Activated CD8-positive, alpha-beta memory T cell treated with anti-CD3 and anti-CD28 coated beads, Interleukin-2, amount 50 U/mL, for 1 hour (primary cell): Measurements from ENCODE around the gene GPS1.
"Not testable (repeated sequence)": the region's sequence is repeated elsewhere in the genome, so short reads cannot be mapped to it uniquely, and the experiment has no call there.

Experiments
- DNase-seq: peaks from one replicate; pipeline ENCODE4 v3.0.0-alpha.2; 2020; ENCODE audit errors: extremely low read depth

Gene GPS1

DNA sequence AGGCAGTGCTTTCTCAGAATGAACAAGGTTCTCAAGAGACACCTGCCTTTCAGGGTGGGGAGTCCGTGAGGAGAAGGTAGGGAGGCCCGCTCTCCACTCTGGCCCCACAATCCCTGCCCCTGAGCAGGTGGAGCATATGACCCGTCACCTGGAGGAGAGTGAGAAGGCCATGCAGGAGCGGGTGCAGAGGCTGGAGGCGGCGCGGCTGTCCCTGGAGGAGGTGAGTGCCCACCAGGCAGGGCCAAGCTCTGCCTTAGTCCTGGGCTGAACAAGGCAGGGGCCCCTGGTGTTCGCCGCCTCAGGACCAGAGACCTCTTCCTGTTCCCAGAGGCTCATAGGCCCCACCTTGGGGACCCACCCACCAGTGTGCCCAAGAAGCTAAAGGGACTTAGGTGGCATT, 22.7 kb upstream of the GPS1 start:
- no peak for DNase-seq

DNA sequence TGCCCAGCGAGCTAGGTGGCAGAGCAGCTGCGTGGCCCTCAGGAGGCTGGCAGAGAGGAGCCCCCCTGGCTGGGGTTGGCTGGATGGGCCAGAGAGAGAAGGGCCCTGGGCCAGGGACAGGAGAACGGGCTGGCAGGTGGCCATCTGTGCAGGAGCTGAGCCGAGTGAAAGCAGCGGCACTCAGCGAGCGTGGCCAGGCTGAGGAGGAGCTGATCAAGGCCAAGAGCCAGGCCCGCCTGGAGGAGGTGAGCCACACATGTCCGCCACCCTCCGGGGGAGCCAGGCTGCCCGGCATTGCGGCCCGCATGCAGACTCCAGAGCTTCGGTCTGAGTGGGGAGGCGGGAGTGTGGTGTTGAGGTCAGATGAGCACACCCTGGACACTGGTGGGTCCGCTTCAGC, 22.3 kb upstream of the GPS1 start:
- no peak for DNase-seq

DNA sequence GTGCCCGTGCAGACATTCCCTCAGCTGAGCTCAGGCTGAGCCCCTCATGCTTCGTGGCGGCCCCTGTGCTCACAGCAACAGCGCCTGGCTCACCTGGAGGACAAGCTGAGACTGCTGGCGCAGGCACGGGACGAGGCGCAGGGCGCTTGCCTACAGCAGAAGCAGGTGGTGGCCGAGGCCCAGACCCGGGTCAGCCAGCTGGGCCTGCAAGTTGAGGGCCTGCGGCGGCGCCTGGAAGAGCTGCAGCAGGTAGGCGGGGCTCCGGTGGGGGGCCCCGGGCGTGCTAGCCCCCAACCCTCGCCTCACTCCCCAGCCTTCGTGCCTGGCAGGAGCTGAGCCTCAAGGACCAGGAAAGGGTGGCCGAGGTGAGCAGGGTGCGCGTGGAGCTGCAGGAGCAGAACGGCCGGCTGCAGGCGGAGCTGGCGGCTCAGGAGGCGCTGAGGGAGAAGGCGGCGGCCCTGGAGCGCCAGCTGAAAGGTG, 21.7 kb upstream of the GPS1 start:
- DNase-seq = no peak

DNA sequence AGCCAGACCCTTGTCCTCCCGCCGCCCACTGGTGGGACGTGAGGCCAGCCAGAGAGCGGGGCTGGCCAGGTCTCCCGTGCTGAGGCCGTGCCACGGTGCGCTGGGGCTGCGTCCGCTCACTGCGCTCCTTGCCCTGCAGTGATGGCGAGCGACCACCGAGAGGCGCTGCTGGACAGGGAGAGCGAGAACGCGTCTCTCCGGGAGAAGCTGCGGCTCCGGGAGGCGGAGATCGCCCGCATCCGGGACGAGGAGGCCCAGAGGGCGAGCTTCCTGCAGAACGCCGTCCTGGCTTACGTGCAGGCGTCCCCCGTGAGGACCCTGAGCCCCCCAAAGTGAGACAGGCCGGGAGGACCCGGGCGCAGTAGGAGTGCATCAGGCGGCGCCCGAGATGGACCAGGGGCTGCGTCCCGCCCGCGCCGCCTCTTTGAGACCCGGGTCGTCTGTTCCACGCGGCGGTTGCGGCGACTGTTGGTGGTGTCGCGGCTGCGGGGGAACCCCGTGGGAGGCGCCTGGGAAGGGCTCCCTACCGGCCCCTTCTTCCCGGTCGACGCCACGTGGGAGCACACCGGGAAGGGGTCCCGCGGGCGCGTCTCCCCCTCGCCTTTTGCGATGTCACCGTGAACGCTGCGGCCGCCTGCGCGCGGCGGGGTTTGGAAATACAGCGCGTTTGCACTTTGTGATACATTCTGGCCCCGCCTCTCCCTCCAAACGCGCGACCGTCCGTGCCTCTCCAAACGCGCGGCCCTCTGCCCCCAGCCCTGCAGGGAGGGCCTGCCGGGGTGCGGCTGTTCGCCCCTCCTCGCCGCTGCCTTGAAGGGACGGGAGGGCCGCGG, 21.0 kb upstream of the GPS1 start:
- no peak for DNase-seq

DNA sequence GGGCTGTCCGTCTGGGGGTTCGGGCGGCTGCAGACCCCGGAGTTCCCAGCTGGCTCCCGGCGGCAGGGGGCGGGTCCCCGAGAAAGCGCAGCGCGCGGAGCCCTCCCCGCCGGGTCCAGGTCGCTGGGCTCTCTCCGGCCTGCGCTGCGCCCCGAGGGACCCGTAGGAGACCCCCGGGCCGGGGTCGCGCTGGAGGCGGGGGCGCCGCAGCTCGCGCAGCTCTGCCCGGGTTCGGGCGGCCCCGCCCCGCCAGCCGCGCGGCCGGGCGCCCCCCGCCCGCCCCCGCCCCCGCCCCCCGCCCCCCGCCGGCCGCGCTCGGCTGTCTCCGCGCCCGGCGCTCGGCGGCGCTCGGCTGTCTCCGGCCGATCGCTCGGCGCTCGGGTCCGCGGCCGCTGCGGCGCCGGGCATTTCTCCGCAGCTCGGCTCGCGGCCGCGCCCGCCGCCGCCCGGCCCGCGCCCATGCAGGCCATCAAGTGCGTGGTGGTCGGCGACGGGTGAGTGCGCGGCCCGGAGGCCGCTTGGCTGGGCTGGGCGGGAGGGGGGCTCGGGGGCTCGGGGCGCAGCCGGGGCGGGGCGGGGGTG, 20.3 kb upstream of the GPS1 start, which contains the start of gene RAC3:
Gene RAC3 (plus strand): TSS at position 376 of the 582 bp plus-strand sequence. CDS start 84 bp downstream, at position 460.
- no peak for DNase-seq

DNA sequence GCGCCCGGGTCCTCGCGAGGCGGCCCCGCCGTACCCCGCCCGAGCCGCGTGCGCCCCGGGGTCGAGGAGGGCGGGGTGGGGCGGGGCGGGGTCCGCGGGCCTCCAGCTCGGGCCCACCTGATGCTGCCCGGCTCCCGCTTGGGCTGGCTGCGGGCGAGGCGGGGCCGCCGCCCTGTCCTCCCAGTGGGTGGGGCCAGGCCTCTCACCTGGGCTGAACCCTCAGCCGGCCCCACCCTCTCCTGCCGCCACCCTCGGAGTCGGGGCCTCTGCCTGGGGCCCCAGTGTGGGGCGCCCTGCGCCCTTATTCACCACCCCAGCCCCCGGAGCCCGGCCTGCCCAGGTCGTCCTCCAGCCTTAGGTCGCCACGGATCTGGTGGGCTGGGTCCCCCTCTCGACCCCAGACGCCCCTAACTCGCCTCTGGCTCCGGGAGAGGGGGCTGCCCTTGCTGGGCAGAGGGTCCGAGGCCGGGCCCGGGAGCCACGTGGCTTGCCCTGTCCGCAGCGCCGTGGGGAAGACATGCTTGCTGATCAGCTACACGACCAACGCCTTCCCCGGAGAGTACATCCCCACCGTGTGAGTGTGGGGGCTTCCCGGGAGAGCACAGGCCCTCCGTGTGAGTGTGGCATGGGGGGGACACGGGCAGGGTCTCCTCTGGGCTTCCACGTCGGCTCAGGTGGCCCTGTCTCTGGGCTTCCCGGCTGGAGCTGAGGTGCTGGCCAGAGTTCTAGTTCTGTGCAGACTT, 19.6 kb upstream of the GPS1 start:
- no peak for DNase-seq

DNA sequence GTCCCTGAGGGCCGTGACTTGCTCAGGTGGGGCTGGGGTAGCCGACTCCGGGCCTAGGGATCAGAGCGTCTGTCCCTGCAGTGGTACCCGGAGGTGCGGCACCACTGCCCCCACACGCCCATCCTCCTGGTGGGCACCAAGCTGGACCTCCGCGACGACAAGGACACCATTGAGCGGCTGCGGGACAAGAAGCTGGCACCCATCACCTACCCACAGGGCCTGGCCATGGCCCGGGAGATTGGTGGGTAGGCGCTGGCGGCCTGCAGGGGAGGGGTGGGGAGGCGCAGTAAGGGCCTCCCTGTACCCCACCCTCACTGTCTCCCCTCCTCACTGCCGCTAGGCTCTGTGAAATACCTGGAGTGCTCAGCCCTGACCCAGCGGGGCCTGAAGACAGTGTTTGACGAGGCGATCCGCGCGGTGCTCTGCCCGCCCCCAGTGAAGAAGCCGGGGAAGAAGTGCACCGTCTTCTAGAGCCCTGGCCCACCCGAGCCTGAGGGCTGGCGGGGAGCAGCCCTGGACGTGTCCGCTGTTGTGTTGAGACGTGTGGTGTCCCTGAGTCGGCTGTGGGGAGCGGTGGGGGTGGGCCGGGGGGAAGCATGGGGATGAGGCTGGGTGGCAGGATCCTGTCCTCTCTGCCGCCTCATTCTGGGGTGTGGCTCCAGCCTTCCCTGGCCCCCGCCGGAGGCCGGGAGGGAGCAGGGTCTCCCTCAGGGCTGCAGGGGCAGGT, 18.2 kb upstream of the GPS1 start:
- DNase-seq = no peak

DNA sequence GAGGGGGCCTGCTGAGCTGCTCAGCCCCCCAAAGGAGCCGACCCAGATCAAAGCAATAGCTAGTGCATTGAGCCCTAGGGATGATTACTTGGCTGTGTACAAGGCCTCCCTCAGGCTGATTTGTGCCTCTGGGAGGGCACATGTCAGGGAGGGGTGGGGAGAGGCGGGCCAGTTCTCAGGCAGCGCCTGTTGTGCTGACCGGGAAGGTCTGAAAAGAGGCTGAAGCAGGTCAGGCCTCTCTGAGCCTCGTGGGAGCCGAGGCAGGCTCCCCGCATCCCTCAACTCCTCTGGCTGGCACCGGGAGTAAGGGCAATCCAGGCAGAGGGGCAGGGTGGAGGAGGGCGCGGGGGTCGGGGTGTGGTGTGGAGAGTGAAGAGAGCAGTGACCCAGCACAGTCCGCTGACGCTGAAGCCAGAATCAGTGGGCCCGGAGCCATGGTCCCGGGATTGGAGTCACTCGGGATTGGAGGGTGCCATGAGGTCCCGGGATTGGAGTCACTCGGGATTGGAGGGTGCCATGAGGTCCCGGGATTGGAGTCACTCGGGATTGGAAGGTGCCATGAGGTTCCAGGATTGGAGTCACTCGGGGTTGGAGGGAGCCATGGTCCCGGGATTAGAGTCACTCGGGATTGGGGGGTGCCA, 17.2 kb upstream of the GPS1 start:
- DNase-seq = no peak

DNA sequence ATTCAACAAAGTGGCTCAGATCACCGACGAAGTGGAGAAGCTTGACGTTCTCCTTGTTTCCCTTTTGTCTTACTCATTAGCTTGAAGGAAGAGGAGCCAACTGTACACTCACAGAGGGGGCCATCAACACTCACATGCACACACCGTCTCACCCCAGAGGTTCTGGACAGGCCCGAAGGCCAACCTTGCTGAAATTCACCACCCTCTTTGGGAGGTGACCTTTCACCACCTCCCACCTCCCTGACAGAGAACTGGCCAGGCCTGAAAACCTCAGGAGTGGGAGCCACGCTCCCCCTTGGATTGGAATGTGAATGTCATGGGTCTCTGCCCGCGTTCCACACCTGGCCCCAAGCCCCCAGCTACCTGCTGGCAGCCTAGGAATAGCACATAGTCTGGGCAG, 16.2 kb upstream of the GPS1 start:
- no peak for DNase-seq

DNA sequence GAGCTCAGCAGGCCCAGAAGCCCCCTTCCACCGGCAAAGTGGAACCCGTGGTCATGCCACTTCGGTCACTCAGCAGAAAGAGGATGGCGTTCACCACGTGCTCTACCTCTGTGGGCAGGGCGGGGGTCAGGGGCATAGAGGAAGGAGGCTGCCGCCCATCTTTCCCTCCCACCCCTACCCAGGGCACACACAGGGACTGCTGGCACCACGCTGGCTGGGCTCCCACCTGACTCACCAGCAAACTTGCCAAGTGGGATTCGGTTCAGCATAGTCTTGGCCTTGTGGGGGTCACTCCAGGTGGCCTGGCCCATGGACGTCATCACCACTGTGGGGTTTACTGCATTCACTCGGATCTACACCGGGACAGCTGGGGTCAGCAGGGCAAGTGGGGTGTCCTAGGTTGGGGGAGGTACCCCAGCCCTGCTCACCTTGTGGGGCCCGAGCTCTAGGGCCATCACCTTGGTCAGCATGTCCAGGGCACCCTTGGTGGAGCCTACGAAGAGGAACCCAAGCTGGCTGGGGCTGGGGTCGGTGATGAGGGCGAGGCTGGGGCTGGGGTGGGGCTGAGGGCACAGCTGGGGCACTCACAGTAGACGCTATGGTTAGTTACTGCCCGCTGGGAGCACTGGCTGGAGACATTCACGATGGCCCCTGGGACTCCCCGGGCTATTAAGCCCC, 15.6 kb upstream of the GPS1 start:
- no peak for DNase-seq

DNA sequence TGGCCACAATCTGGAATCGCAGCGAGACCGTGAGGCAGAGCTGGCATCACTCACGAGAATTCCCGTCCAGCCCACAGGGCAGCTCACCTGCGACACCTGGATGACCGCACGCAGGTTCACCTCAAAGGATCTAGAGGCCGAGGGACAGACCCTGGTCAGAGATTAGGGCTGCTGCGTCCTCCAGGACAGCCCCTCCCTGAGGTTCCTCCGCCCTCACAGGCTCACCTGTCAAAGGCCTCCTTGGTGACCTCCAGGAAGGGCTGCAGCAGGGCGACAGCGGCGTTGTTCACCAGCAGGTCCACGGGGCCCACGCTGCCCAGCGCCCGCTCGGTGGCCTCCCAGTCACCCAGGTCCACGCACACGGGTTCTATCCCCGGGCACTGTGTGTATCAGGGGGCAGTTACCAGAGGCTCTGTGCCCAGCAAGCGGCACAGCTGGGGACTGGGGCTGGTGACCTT, 15.0 kb upstream of the GPS1 start:
- DNase-seq = no peak

DNA sequence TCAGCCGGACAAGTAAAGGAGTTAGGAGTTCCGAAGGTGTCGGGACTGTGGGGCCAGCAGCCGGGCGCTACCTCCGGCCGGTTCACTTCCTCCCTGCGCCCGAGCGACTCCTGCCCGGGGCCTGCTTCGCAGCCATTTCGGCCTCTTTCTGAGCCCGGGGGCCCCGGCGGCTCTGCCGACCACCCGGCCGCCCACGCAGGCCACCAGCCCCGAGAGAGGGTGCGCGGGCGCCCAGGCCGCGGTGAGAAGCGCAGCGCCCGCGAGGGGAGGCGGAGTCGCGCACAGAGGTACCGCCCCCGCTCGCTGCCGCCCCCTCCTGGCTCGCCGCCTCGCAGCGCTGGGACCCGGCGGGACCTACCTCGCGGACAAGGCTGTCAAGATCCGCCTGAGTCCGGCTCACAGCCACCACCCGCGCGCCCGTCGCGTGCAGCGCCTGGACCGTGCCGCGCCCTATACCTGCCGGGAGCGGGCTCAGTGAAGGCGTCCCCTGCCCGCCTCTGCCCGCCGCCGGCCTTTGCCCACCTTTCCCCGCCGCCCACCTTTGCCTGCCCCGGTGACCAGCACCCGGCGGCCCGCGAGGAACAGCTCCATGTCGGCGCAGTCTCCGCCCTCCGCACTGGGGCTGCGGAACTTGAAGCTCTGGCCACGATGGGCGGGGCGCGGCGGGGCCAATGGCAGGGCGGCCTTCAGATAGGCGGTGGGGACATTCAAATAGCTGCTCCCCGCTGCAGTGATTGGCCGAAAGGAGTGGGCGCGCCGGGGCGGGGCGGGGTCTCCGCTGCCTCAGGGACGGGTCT, 14.4 kb upstream of the GPS1 start, which contains the start of gene DCXR:
Gene DCXR (minus strand): TSS at position 606 of the 797 bp plus-strand sequence. CDS start 15 bp downstream, at position 591.
- peak; percentile 78 for DNase-seq

DNA sequence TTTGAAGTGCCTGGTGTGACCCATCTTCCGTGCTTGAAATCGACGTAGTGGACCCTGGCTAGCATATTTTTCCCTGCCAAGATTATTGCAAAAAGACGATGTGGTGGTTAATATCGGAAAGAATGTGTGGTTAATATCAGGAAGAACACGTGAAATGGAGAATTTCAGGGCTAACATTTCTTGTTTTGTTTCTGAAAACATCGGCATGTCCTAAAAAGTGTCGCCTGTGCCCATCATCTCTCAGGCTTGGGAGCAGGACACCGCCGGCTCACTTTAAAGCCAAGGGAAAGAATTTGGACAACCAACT, 13.9 kb upstream of the GPS1 start:
- no peak for DNase-seq

DNA sequence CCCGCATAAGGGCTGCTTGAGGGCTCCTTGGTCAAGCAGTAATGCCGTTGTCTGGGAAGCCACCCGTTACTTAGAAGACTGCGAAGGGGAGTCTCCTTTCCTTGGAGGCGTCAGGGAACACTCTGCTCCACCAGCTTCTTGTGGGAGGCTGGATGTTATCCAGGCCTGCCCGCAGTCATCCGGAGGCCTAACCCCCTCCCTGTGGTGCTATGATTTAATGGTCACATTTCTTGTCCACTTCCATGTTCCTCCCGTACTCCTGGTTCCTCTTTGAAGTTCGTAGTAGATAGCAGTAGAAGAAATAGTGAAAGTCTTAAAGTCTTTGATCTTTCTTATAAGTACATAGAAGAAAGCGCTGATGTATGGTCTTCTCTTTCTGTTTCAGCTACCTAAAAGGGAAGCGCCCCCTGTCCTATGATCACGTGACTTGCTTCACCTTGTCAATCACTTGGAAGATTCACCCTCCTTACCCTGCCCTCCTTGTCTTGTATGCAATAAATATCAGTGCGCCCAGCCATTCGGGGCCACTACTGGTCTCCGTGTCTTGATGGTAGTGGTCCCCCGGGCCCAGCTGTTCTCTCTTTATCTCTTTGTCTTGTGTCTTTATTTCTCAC, 12.8 kb upstream of the GPS1 start:
- DNase-seq = not testable (repeated sequence)

DNA sequence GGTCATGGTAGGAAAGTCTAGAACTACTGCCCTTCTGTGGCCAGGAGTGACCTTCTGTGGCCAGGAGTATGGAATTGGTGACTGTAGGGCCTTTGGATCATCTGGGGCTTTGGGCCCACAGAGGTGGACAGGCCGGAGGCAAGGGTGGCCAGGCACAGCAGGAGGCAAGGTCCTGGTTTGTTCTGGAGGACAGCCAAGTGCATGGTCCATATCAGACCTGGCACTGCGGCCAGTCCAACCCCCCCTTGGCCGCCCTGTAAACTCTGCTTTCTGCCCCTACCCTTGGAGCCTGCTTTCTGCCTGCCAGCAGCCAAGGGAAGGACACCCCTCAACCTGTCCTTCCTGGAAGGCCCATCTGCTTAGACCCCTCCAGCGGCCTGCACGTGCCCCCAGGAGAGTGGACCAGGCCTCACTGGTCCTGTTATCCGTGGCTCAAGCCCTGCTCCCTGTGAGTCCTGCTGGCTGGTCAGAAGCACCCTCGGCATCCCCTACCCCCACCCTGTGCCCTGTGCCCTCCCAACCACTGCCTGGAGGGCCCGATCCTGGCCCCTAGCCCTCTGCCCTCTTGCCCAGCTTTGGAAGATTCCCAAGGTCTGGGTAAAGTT, 11.9 kb upstream of the GPS1 start:
- DNase-seq = no peak

DNA sequence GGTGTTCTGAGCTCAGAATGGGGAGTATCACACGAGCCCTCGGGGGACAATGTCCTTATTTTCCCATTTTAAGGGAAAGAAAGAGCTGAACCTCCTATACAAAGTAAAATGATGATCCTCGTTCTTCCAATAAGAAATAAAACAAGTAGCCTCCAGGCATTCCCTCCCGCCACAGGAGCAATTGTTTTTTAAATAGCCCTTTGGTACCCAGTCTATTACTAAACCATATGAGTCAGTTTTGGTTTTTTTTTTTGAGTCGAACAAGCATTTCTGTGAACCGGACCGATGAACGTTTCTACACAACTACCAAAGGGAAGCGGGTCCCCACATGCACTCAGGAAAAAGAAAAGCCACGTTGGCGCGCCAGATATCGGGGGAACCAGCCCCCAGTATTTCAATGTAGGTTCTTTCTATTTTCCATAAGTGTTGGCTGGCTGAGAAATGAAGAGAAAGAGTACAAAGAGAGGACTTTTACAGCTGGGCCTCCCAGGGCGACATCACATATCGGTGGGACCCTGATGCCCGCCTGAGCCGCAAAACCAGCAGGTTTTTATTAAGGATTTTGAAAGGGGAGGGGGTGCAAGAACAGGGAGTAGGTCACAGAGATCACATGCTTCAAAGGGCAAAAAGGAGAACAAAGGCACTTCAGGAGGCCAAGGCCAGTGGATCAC, 10.4 kb upstream of the GPS1 start:
- no peak for DNase-seq

DNA sequence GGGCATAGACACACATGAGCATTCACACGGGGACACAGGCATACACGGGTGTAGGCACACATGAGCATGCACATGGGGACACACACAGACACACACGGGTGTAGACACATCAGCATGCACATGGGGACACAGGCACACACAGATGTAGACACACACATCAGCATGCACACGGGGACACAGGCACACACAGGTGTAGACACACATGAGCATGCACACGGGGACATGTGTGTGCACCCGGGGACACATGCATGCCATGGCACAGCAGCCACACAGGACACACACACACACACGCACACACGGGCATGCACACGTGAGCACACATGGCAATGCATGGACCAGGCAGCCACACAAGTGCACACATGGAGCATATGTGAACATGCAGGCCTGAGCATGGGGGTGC, 9.0 kb upstream of the GPS1 start:
- DNase-seq = no peak

DNA sequence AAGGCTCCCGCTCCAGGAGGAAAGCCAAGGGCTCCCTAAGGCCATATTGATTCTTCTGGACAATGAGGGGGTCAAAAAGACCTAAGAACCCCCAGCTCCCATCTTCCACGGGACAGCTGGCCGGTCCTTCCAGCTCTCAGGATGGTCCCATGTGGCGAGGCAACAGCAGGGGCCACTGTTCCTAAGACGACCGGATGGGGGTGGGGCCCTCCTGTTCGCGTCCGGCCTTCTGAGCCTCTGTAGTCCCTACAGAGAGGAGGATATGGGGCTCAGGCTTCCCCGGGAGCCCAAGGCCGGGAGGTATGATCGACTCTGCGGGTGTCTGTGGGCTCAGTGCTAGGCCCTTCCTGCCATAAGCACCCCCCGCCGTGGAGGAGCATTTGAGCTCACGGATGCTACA, 8.2 kb upstream of the GPS1 start:
- DNase-seq = no peak
